Stimulated activated CD8-positive, alpha-beta memory T cell treated with anti-CD3 and anti-CD28 coated beads, Interleukin-15, amount 100 ng/mL, for 48 hours (primary cell): ENCODE measurements around the gene DCXR.

Experiments
- DNase-seq, 2 donors: peaks; one replicate each; pipeline ENCODE4 v3.0.0-alpha.2; 2020; ENCODE audit warnings: low read depth in 2 of 2

Gene DCXR

GRCh38 chr17:82055023-82055964 lies 17.8 kb upstream of the DCXR start:
- no peak for DNase-seq

GRCh38 chr17:82054351-82055022 lies 17.0 kb upstream of the DCXR start:
- DNase-seq, result no peak

GRCh38 chr17:82053556-82054263 lies 16.2 kb upstream of the DCXR start:
- DNase-seq, result no peak

- DNase-seq, result no peak
Measured at GRCh38 chr17:82053130-82053529, 15.6 kb upstream of the DCXR start.

DNA sequence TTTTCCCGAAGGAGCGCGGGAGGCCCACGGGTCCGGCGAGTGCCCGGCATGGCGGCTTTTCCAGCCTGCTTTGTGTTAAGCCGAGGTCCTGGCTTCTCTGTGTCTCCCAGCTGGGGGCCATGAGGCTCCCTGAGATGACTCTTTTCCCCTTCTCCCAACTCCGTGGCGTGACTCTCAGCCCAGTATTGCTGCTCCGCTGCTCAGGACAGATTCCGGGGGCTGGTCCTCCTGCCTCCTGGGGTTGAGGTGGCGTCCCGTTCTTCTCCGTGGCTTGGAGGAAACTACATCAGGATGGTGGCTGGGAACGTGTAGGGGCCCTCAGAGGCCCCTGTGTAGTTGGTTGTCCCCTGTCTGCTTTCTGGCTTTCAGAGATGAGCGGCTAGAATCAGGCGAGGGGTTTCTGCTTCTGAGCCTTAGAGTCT lies 15.2 kb upstream of the DCXR start:
- no peak for DNase-seq

- DNase-seq, result peak; percentile 80
Measured at GRCh38 chr17:82051776-82052637, 14.5 kb upstream of the DCXR start, which contains the start of the genes GPS1 and RFNG. GPS1 (plus strand) TSS chr17:82051898; CDS start chr17:82051932, 34 bp downstream. RFNG (minus strand) TSS chr17:82051811; CDS start chr17:82051766, 45 bp downstream.

GRCh38 chr17:82050761-82051641 lies 13.5 kb upstream of the DCXR start:
- no peak for DNase-seq

DNA sequence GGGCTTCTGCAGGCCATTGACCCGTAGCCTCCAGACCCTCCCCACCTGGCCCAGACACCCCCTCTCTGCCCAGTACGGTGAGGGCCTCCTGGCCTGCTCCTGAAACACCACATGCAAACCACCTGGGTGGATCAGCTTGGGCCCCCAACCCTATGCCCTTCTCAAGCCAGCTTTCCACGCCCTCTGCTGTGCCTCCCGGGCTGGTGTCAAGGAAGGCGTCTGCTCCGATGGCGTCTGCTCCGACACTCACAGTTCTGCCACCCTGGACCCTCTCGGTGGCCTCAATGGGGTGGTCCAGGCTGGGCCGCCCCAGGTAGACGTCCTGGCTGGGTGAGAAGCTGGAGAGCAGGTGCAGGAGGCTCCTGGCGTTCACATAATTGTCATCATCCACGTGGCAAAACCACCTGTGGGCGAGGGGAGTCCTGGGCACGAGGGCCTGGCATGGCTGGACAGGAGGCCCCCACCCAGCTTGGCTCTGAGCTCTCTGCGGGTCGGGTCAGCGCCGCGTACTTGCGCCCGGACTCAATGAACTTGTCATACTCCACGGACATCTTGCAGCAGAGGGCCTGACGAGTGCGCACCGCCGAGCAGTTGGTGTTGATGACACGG lies 12.8 kb upstream of the DCXR start:
- DNase-seq, result no peak

DNA sequence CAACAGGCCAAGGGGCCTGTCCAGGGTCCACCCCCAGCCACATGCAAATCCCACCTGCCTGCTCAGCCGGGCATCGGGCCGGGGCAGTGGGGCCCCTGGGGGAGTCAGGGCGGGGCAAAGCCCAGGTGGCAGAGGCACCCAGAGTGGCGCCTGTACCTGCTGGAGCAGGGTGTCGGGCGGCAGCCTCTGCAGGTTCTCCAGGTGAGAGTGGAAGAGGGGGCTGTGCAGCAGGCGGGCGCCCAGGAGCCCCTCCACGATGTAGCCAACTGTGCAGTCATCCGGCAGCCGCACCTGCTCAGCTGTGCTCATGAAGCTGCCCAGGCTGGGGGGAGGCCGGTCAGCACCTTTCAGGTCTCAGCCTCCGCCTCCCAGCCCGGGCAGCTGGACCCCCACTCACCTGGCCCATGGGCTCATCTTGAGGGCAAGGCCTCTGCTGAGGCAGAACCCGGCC lies 12.0 kb upstream of the DCXR start:
- no peak for DNase-seq

DNA sequence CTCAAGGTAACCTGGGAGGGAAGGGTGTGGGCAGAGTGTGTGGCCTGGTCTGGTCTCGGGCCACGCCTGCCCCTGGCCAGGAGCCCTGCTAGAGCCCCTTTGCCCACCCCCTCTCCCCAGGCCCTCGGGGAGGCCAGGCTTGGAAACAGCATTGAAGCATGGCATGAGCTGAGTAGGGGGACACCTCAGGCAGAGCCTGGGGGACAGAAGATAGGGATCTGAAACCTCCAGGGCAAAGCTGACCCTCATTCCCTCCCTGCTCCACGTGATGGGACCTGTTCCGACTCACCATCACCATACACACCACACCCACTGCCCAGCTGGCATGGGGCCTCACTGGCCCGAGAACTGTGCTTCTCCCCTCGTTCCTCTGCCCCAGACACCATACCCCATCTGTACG lies 11.6 kb upstream of the DCXR start:
- no peak for DNase-seq

DNA sequence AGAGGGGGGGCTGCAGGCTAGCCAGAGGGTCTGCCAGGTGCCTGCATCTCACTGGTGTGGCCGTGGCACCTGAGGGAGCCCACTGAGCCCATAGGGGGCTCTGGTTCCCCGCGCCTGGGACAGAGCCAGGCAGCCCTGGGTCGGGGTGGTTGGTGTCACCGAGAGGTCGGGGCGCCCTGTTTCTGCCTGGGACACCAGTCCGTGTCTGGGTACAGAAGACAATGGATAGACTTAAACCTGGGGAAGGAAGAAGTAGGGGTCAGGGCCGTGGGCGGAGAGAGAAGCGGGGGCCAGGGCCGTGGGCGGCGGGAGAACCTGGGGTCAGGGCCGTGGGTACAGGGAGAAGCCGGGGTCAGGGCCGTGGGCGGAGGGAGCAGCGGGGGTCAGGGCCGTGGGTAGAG lies 11.1 kb upstream of the DCXR start:
- no peak for DNase-seq

DNA sequence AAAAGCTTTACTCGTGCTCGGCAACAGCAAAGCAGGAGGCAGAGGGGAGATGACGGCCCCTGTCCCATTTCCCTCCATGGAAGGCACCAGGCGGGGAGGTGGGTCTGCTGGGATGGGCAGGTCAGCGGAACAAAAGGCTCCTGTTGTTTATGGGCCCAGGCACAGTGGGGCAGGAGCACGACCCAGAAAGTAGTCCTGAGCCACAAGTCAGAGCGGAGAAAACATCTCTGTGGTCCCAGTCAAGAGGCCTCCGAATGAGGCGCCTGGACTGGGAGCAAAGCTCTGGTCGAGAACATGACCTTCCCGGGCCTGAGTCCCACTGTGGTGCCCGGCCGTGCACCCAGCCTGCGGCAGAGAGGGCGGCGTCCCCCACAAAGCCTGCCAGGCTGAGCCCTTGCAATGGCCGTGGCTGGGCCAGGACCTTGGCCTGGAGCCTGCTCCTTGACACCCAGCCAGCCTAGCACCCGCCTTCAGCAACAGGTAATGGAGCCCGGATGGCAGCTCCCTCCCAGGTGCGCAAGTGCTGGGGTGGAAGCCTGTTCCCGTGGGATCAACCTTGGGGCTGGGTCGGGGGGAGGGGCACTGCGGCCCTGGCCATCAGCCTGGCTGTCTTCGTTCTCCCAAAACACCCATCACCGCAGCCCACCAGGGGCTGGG lies 10.5 kb upstream of the DCXR start:
- no peak for DNase-seq

DNA sequence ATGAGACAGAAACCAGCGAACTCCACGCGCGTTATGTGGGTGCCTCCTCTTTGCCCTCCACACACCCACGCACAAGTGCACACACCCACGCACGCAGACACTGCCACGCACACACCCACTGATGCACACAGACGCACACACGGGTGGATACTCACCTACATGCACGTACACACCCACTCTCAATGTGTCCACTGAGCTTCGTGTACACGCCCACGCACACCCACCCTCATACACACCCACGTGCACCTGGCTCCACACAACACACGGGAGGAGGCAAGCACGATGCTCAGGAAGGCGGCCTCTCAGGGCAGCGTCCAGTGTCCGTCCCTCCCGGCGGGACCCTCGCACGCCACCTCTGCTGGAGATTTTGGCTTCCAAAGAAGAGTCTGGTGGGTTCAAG lies 9.9 kb upstream of the DCXR start:
- DNase-seq, result no peak

- no peak for DNase-seq
Measured at GRCh38 chr17:82046903-82047302, 9.4 kb upstream of the DCXR start.

- DNase-seq, result no peak
Measured at GRCh38 chr17:82045936-82046484, 8.5 kb upstream of the DCXR start.

- no peak for DNase-seq
Measured at GRCh38 chr17:82043507-82043906, 6.0 kb upstream of the DCXR start.

- no peak for DNase-seq
Measured at GRCh38 chr17:82042649-82043048, 5.2 kb upstream of the DCXR start.

GRCh38 chr17:82041144-82041814 lies 3.8 kb upstream of the DCXR start:
- no peak for DNase-seq
